Osteocyte (in vitro differentiated cells): ENCODE data around the gene ZFYVE19. TPM values are rescaled to one million over a fixed set of nuclear protein-coding genes. Genes with fewer than 3 reads are reported as not detected.
A peak's percentile ranks its signal among the peaks of the same experiment; 100 is the strongest.

Source experiments
- DNase-seq: peaks from one replicate; pipeline ENCODE4 v3.0.0; 2021; ENCODE audit warnings: mixed read lengths; ENCODE audit not compliant: unreplicated experiment; ENCODE audit errors: extremely low spot score
- H3K27ac Mint-ChIP-seq: one replicate; pipeline ENCODE4 v1.8.0; 2021; ENCODE audit warnings: mild to moderate bottlenecking, mixed read lengths; ENCODE audit not compliant: unreplicated experiment
- H3K27me3 Mint-ChIP-seq: one replicate; pipeline ENCODE4 v1.8.0; 2021; ENCODE audit warnings: mixed read lengths; ENCODE audit not compliant: unreplicated experiment
- H3K36me3 Mint-ChIP-seq: one replicate; pipeline ENCODE4 v1.8.0; 2021; ENCODE audit warnings: mixed read lengths; ENCODE audit not compliant: unreplicated experiment
- H3K4me1 Mint-ChIP-seq: one replicate; pipeline ENCODE4 v1.8.0; 2021; ENCODE audit warnings: mixed read lengths; ENCODE audit not compliant: unreplicated experiment
- H3K4me3 Mint-ChIP-seq: one replicate; pipeline ENCODE4 v1.8.0; 2021; ENCODE audit warnings: mild to moderate bottlenecking, moderate library complexity, mixed read lengths; ENCODE audit not compliant: unreplicated experiment
- H3K9me3 Mint-ChIP-seq: one replicate; pipeline ENCODE4 v1.8.0; 2021; ENCODE audit warnings: mixed read lengths; ENCODE audit not compliant: unreplicated experiment
- long read RNA-seq: library from polyadenylated mRNA; unstranded; transcript quantifications from one replicate; pipeline ENCODE4 v2.0.0, GENCODE V29; 2021
- total RNA-seq: library from RNA; stranded (reverse); gene quantifications from 2 replicates; pipeline ENCODE4 v1.2.1, GENCODE V29; 2021
- TF ChIP-seq, protein P1 (sequence below): fragments of 200-600 bp; sonication (generic); IDR thresholded peaks from 2 replicates; pipeline ENCODE4 v1.5.0; 2021; ENCODE audit warnings: antibody characterized with exemption, mild to moderate bottlenecking, moderate library complexity

Gene ZFYVE19, protein sequence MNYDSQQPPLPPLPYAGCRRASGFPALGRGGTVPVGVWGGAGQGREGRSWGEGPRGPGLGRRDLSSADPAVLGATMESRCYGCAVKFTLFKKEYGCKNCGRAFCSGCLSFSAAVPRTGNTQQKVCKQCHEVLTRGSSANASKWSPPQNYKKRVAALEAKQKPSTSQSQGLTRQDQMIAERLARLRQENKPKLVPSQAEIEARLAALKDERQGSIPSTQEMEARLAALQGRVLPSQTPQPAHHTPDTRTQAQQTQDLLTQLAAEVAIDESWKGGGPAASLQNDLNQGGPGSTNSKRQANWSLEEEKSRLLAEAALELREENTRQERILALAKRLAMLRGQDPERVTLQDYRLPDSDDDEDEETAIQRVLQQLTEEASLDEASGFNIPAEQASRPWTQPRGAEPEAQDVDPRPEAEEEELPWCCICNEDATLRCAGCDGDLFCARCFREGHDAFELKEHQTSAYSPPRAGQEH
- 21.1 and 23.6 TPM in 2 replicates for total RNA-seq
- long read RNA-seq, transcript ZFYVE19-203 (11 exons, 2,775 nt) = major isoform, 24 of 42 reads
- long read RNA-seq, partial matches to known transcripts = 8 of 42 reads
- long read RNA-seq, other reads (novel, unspliced or antisense) = 4 of 42 reads

DNA sequence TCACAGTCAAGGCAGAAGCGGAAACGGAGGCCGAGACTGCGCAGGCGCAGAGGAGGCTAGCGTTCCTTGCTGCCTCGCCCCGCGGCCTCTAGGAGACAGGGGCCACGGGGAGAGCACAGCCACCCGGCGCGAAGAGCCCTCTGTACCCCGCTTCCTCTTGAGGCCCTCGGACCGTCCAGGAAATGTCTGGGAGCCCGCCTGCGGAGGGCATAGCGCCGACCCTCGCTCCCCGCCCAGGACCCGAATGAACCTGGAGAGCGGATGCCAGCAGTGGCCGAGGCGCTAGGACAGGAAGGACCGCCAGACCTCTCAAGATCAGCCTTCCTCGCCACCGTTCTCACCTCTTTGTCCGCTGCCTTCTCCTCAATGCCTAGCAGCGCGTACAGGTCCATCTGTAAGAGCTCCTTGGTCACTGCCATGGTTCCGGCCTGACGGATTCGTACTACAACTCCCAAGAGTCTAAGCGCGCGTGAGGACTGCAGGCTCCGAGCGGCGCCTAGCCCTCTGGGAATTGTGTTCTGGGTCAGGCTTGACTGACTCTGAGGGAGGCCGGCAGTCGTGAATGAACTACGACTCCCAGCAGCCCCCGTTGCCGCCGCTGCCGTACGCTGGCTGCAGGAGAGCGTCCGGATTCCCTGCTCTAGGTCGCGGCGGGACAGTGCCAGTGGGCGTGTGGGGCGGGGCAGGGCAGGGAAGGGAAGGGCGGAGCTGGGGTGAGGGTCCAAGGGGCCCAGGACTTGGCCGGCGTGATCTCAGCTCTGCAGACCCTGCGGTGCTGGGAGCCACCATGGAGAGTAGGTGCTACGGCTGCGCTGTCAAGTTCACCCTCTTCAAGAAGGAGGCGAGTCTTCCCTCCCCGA lies at the start of gene ZFYVE19, which contains the start of gene DNAJC17:
Gene ZFYVE19 (plus strand): TSS at position 62 of the 860 bp plus-strand sequence. CDS start 501 bp downstream, at position 563.
Gene DNAJC17 (minus strand): TSS at position 446 of the 860 bp plus-strand sequence. CDS start 27 bp downstream, at position 419.
- H3K4me1 Mint-ChIP-seq = peaks cover 18% of the 10 kb centered on the region
- no peaks in the 10 kb centered on the region for H3K9me3 Mint-ChIP-seq
- H3K27ac Mint-ChIP-seq = peak within 1 kb of the TSS; percentile 92
- TF ChIP-seq, protein P1, sequence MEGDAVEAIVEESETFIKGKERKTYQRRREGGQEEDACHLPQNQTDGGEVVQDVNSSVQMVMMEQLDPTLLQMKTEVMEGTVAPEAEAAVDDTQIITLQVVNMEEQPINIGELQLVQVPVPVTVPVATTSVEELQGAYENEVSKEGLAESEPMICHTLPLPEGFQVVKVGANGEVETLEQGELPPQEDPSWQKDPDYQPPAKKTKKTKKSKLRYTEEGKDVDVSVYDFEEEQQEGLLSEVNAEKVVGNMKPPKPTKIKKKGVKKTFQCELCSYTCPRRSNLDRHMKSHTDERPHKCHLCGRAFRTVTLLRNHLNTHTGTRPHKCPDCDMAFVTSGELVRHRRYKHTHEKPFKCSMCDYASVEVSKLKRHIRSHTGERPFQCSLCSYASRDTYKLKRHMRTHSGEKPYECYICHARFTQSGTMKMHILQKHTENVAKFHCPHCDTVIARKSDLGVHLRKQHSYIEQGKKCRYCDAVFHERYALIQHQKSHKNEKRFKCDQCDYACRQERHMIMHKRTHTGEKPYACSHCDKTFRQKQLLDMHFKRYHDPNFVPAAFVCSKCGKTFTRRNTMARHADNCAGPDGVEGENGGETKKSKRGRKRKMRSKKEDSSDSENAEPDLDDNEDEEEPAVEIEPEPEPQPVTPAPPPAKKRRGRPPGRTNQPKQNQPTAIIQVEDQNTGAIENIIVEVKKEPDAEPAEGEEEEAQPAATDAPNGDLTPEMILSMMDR = no peak
- no peaks in the 10 kb centered on the region for H3K27me3 Mint-ChIP-seq
- H3K36me3 Mint-ChIP-seq = peaks cover 13% of the 10 kb centered on the region
- peak; percentile 99 for DNase-seq
- H3K4me3 Mint-ChIP-seq = peak within 1 kb of the TSS; percentile 93

- DNase-seq = no peak
- Mint-ChIP-seq H3K4me1 (peaks cover 25% of the 10 kb centered on the region), H3K36me3 (no peaks in the 10 kb centered on the region), H3K27me3 (peaks cover 4% of the 10 kb centered on the region), H3K4me3 (no peak overlapping the region), H3K9me3 (no peaks in the 10 kb centered on the region), H3K27ac (no peak overlapping the region)
- TF ChIP-seq, protein P1 = no peak
Observed at GRCh38 chr15:40759961-40760360, 46.9 kb upstream of the ZFYVE19 start.

GRCh38 chr15:40762919-40763800 lies 43.7 kb upstream of the ZFYVE19 start:
- peaks cover 34% of the 10 kb centered on the region for H3K4me1 Mint-ChIP-seq
- peak overlapping the region; percentile 79 for H3K4me3 Mint-ChIP-seq
- H3K27ac Mint-ChIP-seq = peak overlapping the region; percentile 44
- TF ChIP-seq, protein P1 = no peak
- H3K36me3 Mint-ChIP-seq = no peaks in the 10 kb centered on the region
- DNase-seq = no peak
- H3K9me3 Mint-ChIP-seq = no peaks in the 10 kb centered on the region
- peaks cover 4% of the 10 kb centered on the region for H3K27me3 Mint-ChIP-seq

- H3K4me3 Mint-ChIP-seq = peak within 1 kb of the TSS; percentile 79
- peaks cover 4% of the 10 kb centered on the region for H3K27me3 Mint-ChIP-seq
- H3K9me3 Mint-ChIP-seq = no peaks in the 10 kb centered on the region
- TF ChIP-seq, protein P1 = peak; percentile 42
- H3K4me1 Mint-ChIP-seq = peaks cover 37% of the 10 kb centered on the region
- no peak for DNase-seq
- H3K36me3 Mint-ChIP-seq = no peaks in the 10 kb centered on the region
- H3K27ac Mint-ChIP-seq = peak within 1 kb of the TSS; percentile 76
Observed at GRCh38 chr15:40763801-40764628, 42.9 kb upstream of the ZFYVE19 start, which contains the start of gene GCHFR. Gene GCHFR (plus strand): TSS chr15:40764068. CDS start chr15:40764181, 113 bp downstream.
